H9 (cell line): Measurements from ENCODE around the gene MME. TPM values are rescaled to one million over a fixed set of nuclear protein-coding genes. Genes with fewer than 3 reads are reported as not detected.

Source experiments
- DNase-seq: peaks from one replicate; pipeline ENCODE4 v3.0.0-alpha.2; 2017
- H2AFZ ChIP-seq: one replicate; pipeline ENCODE4 v1.6.1; 2013; ENCODE audit warnings: mild to moderate bottlenecking, low read length, control low read depth, moderate library complexity
- H2AK5ac ChIP-seq: 2 replicates; pipeline ENCODE4 v1.6.1; 2013; ENCODE audit warnings: low read length, control low read depth, mixed read lengths; ENCODE audit not compliant: insufficient read length
- H2BK120ac ChIP-seq: one replicate; pipeline ENCODE4 v1.6.1; 2013; ENCODE audit warnings: low read depth, mild to moderate bottlenecking, low read length, control low read depth, inconsistent platforms; ENCODE audit not compliant: poor library complexity, severe bottlenecking
- H2BK12ac ChIP-seq: 2 replicates; pipeline ENCODE4 v1.6.1; 2013; ENCODE audit warnings: low read length, control low read depth, mixed read lengths, low read depth; ENCODE audit not compliant: insufficient read length
- H2BK15ac ChIP-seq: 2 replicates; pipeline ENCODE4 v1.6.1; 2013; ENCODE audit warnings: low read depth, low read length, control low read depth
- H2BK20ac ChIP-seq: one replicate; pipeline ENCODE4 v1.6.1; 2013; ENCODE audit warnings: low read depth, mild to moderate bottlenecking, low read length, control low read depth, inconsistent platforms; ENCODE audit not compliant: poor library complexity, severe bottlenecking
- H2BK5ac ChIP-seq: 2 replicates; pipeline ENCODE4 v1.6.1; 2013; ENCODE audit warnings: low read length, control low read depth, mixed read lengths; ENCODE audit not compliant: insufficient read length
- H3K14ac ChIP-seq: 2 replicates; pipeline ENCODE4 v1.6.1; 2013; ENCODE audit warnings: low read length, control low read depth; ENCODE audit not compliant: insufficient read depth
- H3K18ac ChIP-seq: 2 replicates; pipeline ENCODE4 v1.6.1; 2013; ENCODE audit warnings: low read depth, mild to moderate bottlenecking, mixed read lengths, low read length, control low read depth; ENCODE audit not compliant: insufficient read length
- H3K23ac ChIP-seq: 2 replicates; pipeline ENCODE4 v1.6.1; 2013; ENCODE audit warnings: low read length, control low read depth, mixed read lengths, low read depth; ENCODE audit not compliant: insufficient read length
- H3K23me2 ChIP-seq: 2 replicates; pipeline ENCODE4 v1.6.1; 2013; ENCODE audit warnings: low read depth, mild to moderate bottlenecking, mixed read lengths, low read length, control low read depth; ENCODE audit not compliant: insufficient read length, poor library complexity, severe bottlenecking
- H3K27ac ChIP-seq: 2 replicates; pipeline ENCODE4 v1.5.1; 2013; ENCODE audit warnings: low read length, control low read depth, mixed read lengths, low read depth; ENCODE audit not compliant: insufficient read length
- H3K27me3 ChIP-seq: 2 replicates; pipeline ENCODE4 v1.6.1; 2013; ENCODE audit warnings: low read length, control low read depth, inconsistent platforms; ENCODE audit not compliant: insufficient read depth
- H3K4ac ChIP-seq: 2 replicates; pipeline ENCODE4 v1.6.1; 2013; ENCODE audit warnings: low read depth, mild to moderate bottlenecking, control low read depth, inconsistent platforms, low read length, moderate library complexity
- H3K4me1 ChIP-seq: 2 replicates; pipeline ENCODE4 v1.6.1; 2013; ENCODE audit warnings: low read length, control low read depth, inconsistent platforms; ENCODE audit not compliant: insufficient read depth
- H3K4me2 ChIP-seq: 2 replicates; pipeline ENCODE4 v1.6.1; 2013; ENCODE audit warnings: low read length, control low read depth, mixed read lengths; ENCODE audit not compliant: insufficient read length, insufficient read depth
- H3K56ac ChIP-seq: 2 replicates; pipeline ENCODE4 v1.6.1; 2013; ENCODE audit warnings: low read depth, mild to moderate bottlenecking, mixed read lengths, low read length, control low read depth; ENCODE audit not compliant: insufficient read length
- H3K79me1 ChIP-seq: 2 replicates; pipeline ENCODE4 v1.6.1; 2013; ENCODE audit warnings: low read depth, mild to moderate bottlenecking, moderate library complexity, low read length, control low read depth, inconsistent platforms; ENCODE audit not compliant: insufficient read depth, poor library complexity, severe bottlenecking
- H3K79me2 ChIP-seq: 2 replicates; pipeline ENCODE4 v1.6.1; 2013; ENCODE audit warnings: low read length, control low read depth, inconsistent platforms; ENCODE audit not compliant: insufficient read depth
- H3K9ac ChIP-seq: 2 replicates; pipeline ENCODE4 v1.6.1; 2013; ENCODE audit warnings: low read length, control low read depth, mixed read lengths; ENCODE audit not compliant: insufficient read length; ENCODE audit errors: extremely low read depth
- H3K9me3 ChIP-seq: one replicate; pipeline ENCODE4 v1.6.1; 2013; ENCODE audit warnings: low read depth, low read length, inconsistent platforms; ENCODE audit not compliant: control insufficient read depth
- H3T11ph ChIP-seq: one replicate; pipeline ENCODE4 v1.6.1; 2013; ENCODE audit warnings: mild to moderate bottlenecking, low read length, control low read depth, inconsistent platforms
- H4K20me1 ChIP-seq: one replicate; pipeline ENCODE4 v1.6.1; 2013; ENCODE audit not compliant: control insufficient read depth, insufficient read length, insufficient read depth
- H4K5ac ChIP-seq: 2 replicates; pipeline ENCODE4 v1.6.1; 2013; ENCODE audit warnings: low read depth, mild to moderate bottlenecking, mixed read lengths, low read length, control low read depth; ENCODE audit not compliant: insufficient read length
- H4K8ac ChIP-seq: replicated peaks from 2 replicates; pipeline ENCODE4 v1.6.1; 2013; ENCODE audit warnings: low read length, control low read depth, mixed read lengths, low read depth; ENCODE audit not compliant: insufficient read length
- H4K91ac ChIP-seq: 2 replicates; pipeline ENCODE4 v1.6.1; 2013; ENCODE audit warnings: low read depth, mild to moderate bottlenecking, moderate library complexity, mixed read lengths, low read length, control low read depth; ENCODE audit not compliant: insufficient read length
- H3K27ac Mint-ChIP-seq, 3 experiments: 2 replicates in 2 of 3; 3 replicates in 1 of 3; pipeline ENCODE4 v1.8.0; 2020 to 2021; ENCODE audit warnings: mixed read lengths in 3 of 3, mild to moderate bottlenecking in 1 of 3, moderate library complexity in 1 of 3
- H3K27me3 Mint-ChIP-seq: 2 replicates; pipeline ENCODE4 v1.8.0; 2021; ENCODE audit warnings: low read depth, mild to moderate bottlenecking, moderate library complexity, mixed read lengths
- H3K36me3 Mint-ChIP-seq, 3 experiments: 2 replicates in 2 of 3; 3 replicates in 1 of 3; pipeline ENCODE4 v1.8.0; 2020 to 2021; ENCODE audit warnings: low read depth in 3 of 3, mixed read lengths in 3 of 3; ENCODE audit not compliant: insufficient read depth in 1 of 3
- H3K4me1 Mint-ChIP-seq, 2 experiments: 2 replicates each; pipeline ENCODE4 v1.8.0; 2020; ENCODE audit warnings: mixed read lengths in 2 of 2
- H3K4me3 Mint-ChIP-seq, 2 experiments: 2 replicates in 1 of 2; 3 replicates in 1 of 2; pipeline ENCODE4 v1.8.0; 2020 to 2021; ENCODE audit warnings: mild to moderate bottlenecking in 2 of 2, mixed read lengths in 2 of 2, moderate library complexity in 1 of 2
- H3K9me3 Mint-ChIP-seq, 2 experiments: 2 replicates in 1 of 2; 3 replicates in 1 of 2; pipeline ENCODE4 v1.8.0; 2020; ENCODE audit warnings: mild to moderate bottlenecking in 2 of 2, mixed read lengths in 2 of 2, moderate library complexity in 1 of 2
- CTCF ChIP-seq: fragments of 200-600 bp; sonication (generic); conservative IDR thresholded peaks from 3 replicates; pipeline ENCODE4 v1.8.0; 2021; ENCODE audit warnings: antibody characterized with exemption, mild to moderate bottlenecking
- WGBS: extraction: QIAGEN DNeasy Blood & Tissue Kit; methylation state at CpG from one replicate; pipeline ENCODE4 v1.1.7; 2013; ENCODE audit warnings: missing lambda C conversion rate, low lambda C conversion rate, mixed read lengths; ENCODE audit not compliant: insufficient read length; ENCODE audit errors: extremely low coverage; 5-methylcytosine and 5-hydroxymethylcytosine counted together
- total RNA-seq: library from RNA; stranded (reverse); gene quantifications from 2 replicates; pipeline ENCODE4 v1.2.1, GENCODE V29; 2021

Gene MME
- total RNA-seq, 1 experiment from 2014 or later, result 16.4 TPM

DNA sequence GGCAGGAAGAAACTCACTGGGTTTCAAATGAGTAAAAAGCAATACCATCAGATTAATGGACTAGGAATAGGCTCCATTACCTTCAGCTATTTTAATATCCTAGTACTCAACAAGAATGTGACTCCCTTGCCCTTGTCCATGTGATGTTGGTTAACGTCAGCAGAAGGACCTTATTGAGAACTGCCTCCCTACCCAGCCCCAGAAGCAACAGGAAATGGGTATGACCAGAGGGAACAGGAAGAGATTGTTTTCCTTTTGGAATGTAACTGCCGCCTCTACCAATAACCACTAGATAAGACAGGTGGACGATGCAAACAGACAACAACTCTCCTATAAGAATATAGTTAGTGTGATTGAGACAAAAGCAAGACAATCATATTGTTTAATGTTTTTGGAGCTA is 10.4 kb upstream of the MME start:
- no peak for DNase-seq
- H3K27ac ChIP-seq, result no peak overlapping the region

More for the DNA sequence above, 10.4 kb upstream of the MME start:
- Histone ChIP-seq H3K18ac (no peak overlapping the region), H4K20me1 (no peaks in the 10 kb centered on the region), H4K91ac (no peak overlapping the region), H3K4me1 (no peaks in the 10 kb centered on the region), H2AFZ (no peak overlapping the region), H3K79me1 (no peaks in the 10 kb centered on the region), H2BK20ac (no peak overlapping the region), H2BK12ac (no peak overlapping the region), H2BK120ac (no peak overlapping the region), H3K23ac (no peak overlapping the region), H2BK15ac (no peak overlapping the region), H3K56ac (no peak overlapping the region), H3K14ac (no peak overlapping the region), H4K5ac (no peak overlapping the region), H4K8ac (no peak overlapping the region), H3T11ph (no peak overlapping the region), H3K27me3 (no peaks in the 10 kb centered on the region), H2AK5ac (no peak overlapping the region), H3K9me3 (no peaks in the 10 kb centered on the region), H3K4ac (no peak overlapping the region), H2BK5ac (no peak overlapping the region), H3K79me2 (no peaks in the 10 kb centered on the region), H3K23me2 (no peaks in the 10 kb centered on the region), H3K4me2 (no peak overlapping the region), H3K9ac (no peak overlapping the region)
- Mint-ChIP-seq H3K27me3 (no peaks in the 10 kb centered on the region), H3K27ac (no peak overlapping the region), H3K4me1 (no peaks in the 10 kb centered on the region; a peak in 1 of 4 replicates), H3K36me3 (no peaks in the 10 kb centered on the region), H3K4me3 (no peak overlapping the region), H3K9me3 (no peaks in the 10 kb centered on the region)
- no CpG with 5 or more reads among the region's 3 CpGs for WGBS
- TF ChIP-seq CTCF, result no peak
